HG03439 (cell line): ENCODE data around the gene NBDY.
A peak's percentile ranks its signal among the peaks of the same experiment; 100 is the strongest.
"Not testable (repeated sequence)": the region's sequence is repeated elsewhere in the genome, so short reads cannot be mapped to it uniquely, and the experiment has no call there.

Experiments used
- ATAC-seq: cut with Tn5 transposase; IDR thresholded peaks from one replicate; pipeline ENCODE4 v1.9.1; 2021; ENCODE audit warnings: mild to moderate bottlenecking, moderate library complexity; ENCODE audit not compliant: unreplicated experiment

The NBDY gene

GRCh38 chrX:56729152-56729850 lies at the start of gene NBDY:
Gene NBDY (plus strand): TSS chrX:56729243. CDS start chrX:56729354, 111 bp downstream.
- ATAC-seq: peak; percentile 64

GRCh38 chrX:56704530-56704929 lies 24.5 kb upstream of the NBDY start:
- ATAC-seq: not testable (repeated sequence)

- no peak for ATAC-seq
Measured at GRCh38 chrX:56726605-56727004, 2.4 kb upstream of the NBDY start.

GRCh38 chrX:56727531-56727930 lies 1.5 kb upstream of the NBDY start:
- ATAC-seq: no peak

- ATAC-seq: peak; percentile 36
Measured at GRCh38 chrX:56728321-56728720, 722 bp upstream of the NBDY start.

GRCh38 chrX:56728752-56729151 lies 291 bp upstream of the NBDY start:
- ATAC-seq: peak; percentile 57

- peak; percentile 40 for ATAC-seq
Measured at GRCh38 chrX:56733459-56734046, 4.5 kb downstream of the NBDY start.

- ATAC-seq: no peak
Measured at GRCh38 chrX:56736219-56736618, 7.2 kb downstream of the NBDY start.

GRCh38 chrX:56738670-56739069 lies 9.6 kb downstream of the NBDY start:
- no peak for ATAC-seq

GRCh38 chrX:56744996-56745395 lies 16.0 kb downstream of the NBDY start:
- no peak for ATAC-seq

- no peak for ATAC-seq
Measured at GRCh38 chrX:56746996-56747395, 18.0 kb downstream of the NBDY start.

GRCh38 chrX:56751071-56751470 lies 22.0 kb downstream of the NBDY start:
- no peak for ATAC-seq

GRCh38 chrX:56757327-56757726 lies 28.3 kb downstream of the NBDY start:
- no peak for ATAC-seq

GRCh38 chrX:56758456-56758855 lies 29.4 kb downstream of the NBDY start:
- ATAC-seq: no peak

- ATAC-seq: no peak
Measured at GRCh38 chrX:56759736-56760409, 30.8 kb downstream of the NBDY start.

GRCh38 chrX:56760410-56761124 lies 31.5 kb downstream of the NBDY start:
- not testable (repeated sequence) for ATAC-seq

GRCh38 chrX:56761167-56761566 lies 32.1 kb downstream of the NBDY start:
- no peak for ATAC-seq

GRCh38 chrX:56762220-56762619 lies 33.2 kb downstream of the NBDY start:
- ATAC-seq: no peak

- ATAC-seq: no peak
Measured at GRCh38 chrX:56762707-56763555, 33.9 kb downstream of the NBDY start.

GRCh38 chrX:56763556-56764152 lies 34.6 kb downstream of the NBDY start:
- no peak for ATAC-seq
